Naive B cell (primary cell): ENCODE measurements around the gene AMBRA1. TPM values are rescaled to one million over a fixed set of nuclear protein-coding genes. Genes with fewer than 3 reads are reported as not detected.

Source experiments
- ATAC-seq, 2 donors: fragments of 150-1000 bp; cut with Tn5 transposase; 2 replicates each; pipeline ENCODE4 v1.10.0; 2021; ENCODE audit warnings: low read depth in 2 of 2, mild to moderate bottlenecking in 2 of 2, moderate library complexity in 2 of 2
- DNase-seq: peaks from one replicate; pipeline ENCODE4 v3.0.0; 2022
- H3K27ac Mint-ChIP-seq, 6 donors: one replicate each; pipeline ENCODE4 v1.8.0; 2020 to 2022; ENCODE audit warnings: mild to moderate bottlenecking in 6 of 6, mixed read lengths in 6 of 6, moderate library complexity in 5 of 6, inconsistent platforms in 2 of 6
- H3K27me3 Mint-ChIP-seq, 3 donors: one replicate each; pipeline ENCODE4 v1.8.0; 2021 to 2022; ENCODE audit warnings: mixed read lengths in 3 of 3, mild to moderate bottlenecking in 1 of 3
- H3K36me3 Mint-ChIP-seq, 2 donors: one replicate each; pipeline ENCODE4 v1.8.0; 2020 to 2022; ENCODE audit warnings: mixed read lengths in 2 of 2, inconsistent platforms in 1 of 2, mild to moderate bottlenecking in 1 of 2
- H3K4me1 Mint-ChIP-seq, 3 donors: one replicate each; pipeline ENCODE4 v1.8.0; 2020 to 2022; ENCODE audit warnings: mixed read lengths in 3 of 3, inconsistent platforms in 1 of 3, mild to moderate bottlenecking in 1 of 3, moderate library complexity in 1 of 3
- H3K4me3 Mint-ChIP-seq, 8 donors: one replicate each; pipeline ENCODE4 v1.8.0; 2020 to 2022; ENCODE audit warnings: mild to moderate bottlenecking in 8 of 8, mixed read lengths in 8 of 8, moderate library complexity in 8 of 8, inconsistent platforms in 2 of 8
- H3K9me3 Mint-ChIP-seq, 7 donors: one replicate each; pipeline ENCODE4 v1.8.0; 2020 to 2022; ENCODE audit warnings: mixed read lengths in 7 of 7, mild to moderate bottlenecking in 5 of 7, inconsistent platforms in 2 of 7, moderate library complexity in 1 of 7
- polyA plus RNA-seq, 6 donors: library from polyadenylated mRNA; unstranded; fragments of 300-500 nt; fragmentation: Illumina TruSeq; gene quantifications; one replicate each; pipeline ENCODE4 v1.2.3, GENCODE V29; 2021; ENCODE audit warnings: low read depth in 6 of 6

The AMBRA1 gene
- polyA plus RNA-seq, 6 donors from 2014 or later, result 6.6 to 11.3 (median 7.8) TPM

GRCh38 chr11:46350695-46351094, 243.1 kb downstream of the AMBRA1 start:
- H3K4me1 Mint-ChIP-seq, result peaks cover 33 to 59% (median 49%) of the 10 kb centered on the region in 3 donors
- no peaks in the 10 kb centered on the region for H3K36me3 Mint-ChIP-seq
- H3K27me3 Mint-ChIP-seq, result no peaks in the 10 kb centered on the region
- no peak for DNase-seq
- no peaks in the 10 kb centered on the region for H3K9me3 Mint-ChIP-seq
- peak overlapping the region in 2 of 8 donors; percentile 9 to 41 for H3K4me3 Mint-ChIP-seq
- peak overlapping the region in 1 of 6 donors; percentile 15 for H3K27ac Mint-ChIP-seq
- no peak for ATAC-seq

- DNase-seq (no peak), ATAC-seq (no peak)
- no peaks in the 10 kb centered on the region for H3K27me3 Mint-ChIP-seq
- no peaks in the 10 kb centered on the region for H3K9me3 Mint-ChIP-seq
- H3K36me3 Mint-ChIP-seq, result no peaks in the 10 kb centered on the region
- H3K27ac Mint-ChIP-seq, result peak overlapping the region; percentile 46 to 92 (median 80)
- H3K4me1 Mint-ChIP-seq, result peaks cover 43 to 70% (median 60%) of the 10 kb centered on the region in 3 donors
- H3K4me3 Mint-ChIP-seq, result peak overlapping the region; percentile 80 to 95 (median 88)
These were observed 245.0 kb downstream of the AMBRA1 start for GRCh38 chr11:46348566-46349401.

- ATAC-seq (no peak), DNase-seq (no peak)
- H3K36me3 Mint-ChIP-seq, result no peaks in the 10 kb centered on the region
- H3K4me1 Mint-ChIP-seq, result peaks cover 42 to 63% (median 57%) of the 10 kb centered on the region in 3 donors
- no peaks in the 10 kb centered on the region for H3K27me3 Mint-ChIP-seq
- H3K9me3 Mint-ChIP-seq, result no peaks in the 10 kb centered on the region
- H3K27ac Mint-ChIP-seq, result peak overlapping the region in 3 of 6 donors; percentile 21 to 76 (median 65)
- peak overlapping the region; percentile 80 to 95 (median 88) for H3K4me3 Mint-ChIP-seq
These were observed 246.0 kb downstream of the AMBRA1 start for GRCh38 chr11:46347637-46348311.

GRCh38 chr11:46346886-46347636, 246.8 kb downstream of the AMBRA1 start, which contains the start of gene DGKZ:
DGKZ (plus strand) TSS chr11:46347463; CDS start chr11:46347660, 197 bp downstream.
- Mint-ChIP-seq H3K36me3 (no peaks in the 10 kb centered on the region), H3K4me3 (peak within 1 kb of the TSS; percentile 80 to 95 (median 90)), H3K27me3 (no peaks in the 10 kb centered on the region), H3K9me3 (no peaks in the 10 kb centered on the region), H3K27ac (peak within 1 kb of the TSS; percentile 29 to 97 (median 80)), H3K4me1 (peaks cover 39 to 60% (median 53%) of the 10 kb centered on the region in 3 donors)
- peak; percentile 96 for DNase-seq
- peak; percentile 86 to 92 for ATAC-seq

Other genes starting within 250 kb of the AMBRA1 start
- gene DGKZ, start 246.6 kb downstream of the AMBRA1 start, polyA plus RNA-seq, result 10 to 100 TPM in 1 of 6 donors, 1 to 10 TPM in 5; 2.5 to 13.7 (median 7.9) TPM
- gene MDK, start 212.4 kb downstream of the AMBRA1 start, polyA plus RNA-seq, result 1 to 10 TPM in 3 of 6 donors, under 1 TPM in 2, not detected in 1; 0.52 to 1.8 (median 1.5) TPM
- under 1 TPM in 5 of 6 donors, not detected in 1; 0.27 to 0.94 (median 0.34) TPM for gene CHRM4, start 202.2 kb downstream of the AMBRA1 start, polyA plus RNA-seq
- gene HARBI1, start 23.2 kb upstream of the AMBRA1 start, polyA plus RNA-seq, result 10 to 100 TPM in 4 of 6 donors, 1 to 10 TPM in 2; 8.7 to 14.7 (median 11.8) TPM
- 10 to 100 TPM; 43.3 to 70.8 (median 56.3) TPM for gene ATG13, start 23.5 kb upstream of the AMBRA1 start, polyA plus RNA-seq
- gene ARHGAP1, start 106.6 kb upstream of the AMBRA1 start, polyA plus RNA-seq, result 10 to 100 TPM; 31.4 to 51.6 (median 34.7) TPM
- 10 to 100 TPM in 5 of 6 donors, 1 to 10 TPM in 1; 6.2 to 13.8 (median 11.3) TPM for gene ZNF408, start 107.0 kb upstream of the AMBRA1 start, polyA plus RNA-seq
- gene F2, start 125.2 kb upstream of the AMBRA1 start, polyA plus RNA-seq, result not detected